Naive thymus-derived CD8-positive, alpha-beta T cell (primary cell): ENCODE measurements around the gene TYSND1. TPM values are rescaled to one million over a fixed set of nuclear protein-coding genes. Genes with fewer than 3 reads are reported as not detected.
A peak's percentile ranks its signal among the peaks of the same experiment; 100 is the strongest.
"Not testable (repeated sequence)": the region's sequence is repeated elsewhere in the genome, so short reads cannot be mapped to it uniquely, and the experiment has no call there.

Experiments
- ATAC-seq, 2 donors: fragments of 150-1000 bp; cut with Tn5 transposase in 1 of 2; sonication (Bioruptor Pico), chemical (Tn5 transposase) in 1 of 2; 1 replicate in 1 of 2; 2 replicates in 1 of 2; pipeline ENCODE4 v1.10.0; 2021; ENCODE audit warnings: mild to moderate bottlenecking in 2 of 2, moderate library complexity in 2 of 2
- POLR2A ChIA-PET: fragments of 350-600 bp; sonication (Branson Sonifier 250); formaldehyde crosslinking; loops from one replicate; lab custom pipeline; 2021; ENCODE audit warnings: antibody characterized with exemption; lab: Charles Lee
- DNase-seq, 10 donors: peaks; one replicate each; pipeline versions ENCODE4 v3.0.0 to v3.0.0-alpha.2; 2020 to 2022
- H3K27ac Mint-ChIP-seq, 10 donors: one replicate each; pipeline ENCODE4 v1.8.0; 2020 to 2022; ENCODE audit warnings: mild to moderate bottlenecking in 10 of 10, mixed read lengths in 10 of 10, moderate library complexity in 4 of 10, inconsistent platforms in 1 of 10
- H3K27me3 Mint-ChIP-seq, 5 donors: one replicate each; pipeline ENCODE4 v1.8.0; 2021 to 2022; ENCODE audit warnings: mixed read lengths in 5 of 5
- H3K36me3 Mint-ChIP-seq, 3 donors: one replicate each; pipeline ENCODE4 v1.8.0; 2020 to 2022; ENCODE audit warnings: mixed read lengths in 3 of 3, mild to moderate bottlenecking in 2 of 3, inconsistent platforms in 1 of 3
- H3K4me1 Mint-ChIP-seq, 4 donors: one replicate each; pipeline ENCODE4 v1.8.0; 2021 to 2022; ENCODE audit warnings: mixed read lengths in 4 of 4
- H3K4me3 Mint-ChIP-seq, 10 donors: one replicate each; pipeline ENCODE4 v1.8.0; 2020 to 2022; ENCODE audit warnings: mild to moderate bottlenecking in 10 of 10, mixed read lengths in 10 of 10, moderate library complexity in 6 of 10, inconsistent platforms in 1 of 10
- H3K9me3 Mint-ChIP-seq, 9 donors: one replicate each; pipeline ENCODE4 v1.8.0; 2020 to 2022; ENCODE audit warnings: mixed read lengths in 9 of 9, mild to moderate bottlenecking in 3 of 9, inconsistent platforms in 1 of 9, moderate library complexity in 1 of 9
- polyA plus RNA-seq, 3 donors: library from polyadenylated mRNA; unstranded; fragments of 300-500 nt; fragmentation: Illumina TruSeq; gene quantifications; one replicate each; pipeline ENCODE4 v1.2.3, GENCODE V29; 2021
- total RNA-seq, 8 experiments: library from RNA in 2 of 8; stranded (reverse) in 2 of 8; gene quantifications; one replicate each; pipeline ENCODE4 v1.2.3 and lab custom pipeline; 2021 to 2026

TYSND1 gene
- total and polyA plus RNA-seq, 5 experiments from 2014 or later = 23.0 to 35.3 (median 28.8) TPM

DNA sequence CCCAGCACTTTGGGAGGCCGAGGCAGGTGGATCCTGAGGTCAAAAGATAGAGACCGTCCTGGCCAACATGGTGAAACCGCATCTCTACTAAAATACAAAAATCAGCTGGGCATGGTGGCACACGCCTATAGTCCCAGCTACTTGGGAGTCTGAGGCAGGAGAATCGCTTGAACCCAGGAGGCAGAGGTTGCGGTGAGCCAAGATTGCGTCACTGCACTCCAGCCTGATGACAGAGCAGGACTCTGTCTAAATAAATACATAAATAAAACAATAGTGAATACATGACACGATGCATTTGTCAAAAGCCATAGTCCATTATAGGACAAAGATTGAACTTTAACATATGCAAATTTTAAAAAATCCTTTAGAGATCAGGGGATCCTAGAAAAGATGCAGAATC lies 32.7 kb upstream of the TYSND1 start:
- H3K27me3 Mint-ChIP-seq, H3K9me3 Mint-ChIP-seq, H3K4me3 Mint-ChIP-seq, H3K36me3 Mint-ChIP-seq, H3K27ac Mint-ChIP-seq, DNase-seq, ATAC-seq, POLR2A ChIA-PET: not testable (repeated sequence)
- H3K4me1 Mint-ChIP-seq = peaks cover 3 to 12% (median 10%) of the 10 kb centered on the region in 4 donors

DNA sequence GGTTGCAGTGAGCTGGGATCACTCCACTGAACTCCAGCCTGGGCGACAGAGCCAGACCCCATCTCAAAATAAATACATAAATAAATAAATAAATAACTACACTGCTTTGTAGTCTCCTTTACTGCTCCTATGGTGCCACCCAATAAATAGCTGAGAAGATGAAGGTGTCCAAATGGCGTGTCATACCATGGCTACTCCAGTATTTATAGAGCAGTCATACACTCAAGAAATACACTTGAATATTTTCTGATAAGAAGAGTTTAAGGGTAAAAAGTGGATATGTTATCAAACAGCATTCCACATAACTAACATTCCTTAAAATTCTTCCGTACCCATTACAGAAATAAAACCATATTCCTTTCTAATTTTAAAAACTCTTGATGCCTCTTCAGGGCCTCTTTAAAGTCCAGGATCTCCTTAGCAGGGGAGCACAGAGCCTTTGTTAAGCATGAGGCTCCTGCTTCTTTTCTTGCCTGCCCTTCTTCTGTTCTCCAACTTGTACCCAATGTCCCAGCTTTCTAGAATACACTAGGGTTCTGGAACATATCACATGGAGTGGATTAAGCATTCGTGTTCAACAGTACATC lies 31.7 kb upstream of the TYSND1 start:
- Mint-ChIP-seq H3K4me1 (peaks cover 6 to 18% (median 16%) of the 10 kb centered on the region in 4 donors), H3K4me3 (no peak overlapping the region), H3K9me3 (peaks cover 0 to 8% (median 0%) of the 10 kb centered on the region in 9 donors), H3K36me3 (no peaks in the 10 kb centered on the region), H3K27me3 (peaks cover 0 to 8% (median 2%) of the 10 kb centered on the region in 5 donors), H3K27ac (no peak overlapping the region)
- no peak for ATAC-seq
- POLR2A ChIA-PET = no interaction called here
- no peak for DNase-seq

- no peak for ATAC-seq
- no peak for DNase-seq
- H3K36me3 Mint-ChIP-seq = no peaks in the 10 kb centered on the region
- POLR2A ChIA-PET = no interaction called here
- peaks cover 6 to 23% (median 17%) of the 10 kb centered on the region in 4 donors for H3K4me1 Mint-ChIP-seq
- no peak overlapping the region for H3K27ac Mint-ChIP-seq
- H3K4me3 Mint-ChIP-seq = no peak overlapping the region
- H3K27me3 Mint-ChIP-seq = peaks cover 0 to 4% (median 2%) of the 10 kb centered on the region in 5 donors
- H3K9me3 Mint-ChIP-seq = peaks cover 0 to 8% (median 0%) of the 10 kb centered on the region in 9 donors
Observed at GRCh38 chr10:70176441-70176840, 29.9 kb upstream of the TYSND1 start.

GRCh38 chr10:70175516-70175915 lies 29.0 kb upstream of the TYSND1 start:
- POLR2A ChIA-PET = interaction anchor here (0.6 to 1.6 kb wide), 5 partner anchors 16 to 1327 kb away, joined by 3 to 12 read pairs (median 3); partner anchors contain the start of genes EIF4EBP2 and TYSND1
- Mint-ChIP-seq H3K36me3 (no peaks in the 10 kb centered on the region), H3K27me3 (peaks cover 0 to 2% (median 0%) of the 10 kb centered on the region in 5 donors), H3K4me3 (peak overlapping the region in 2 of 10 donors; percentile 6 to 21), H3K27ac (peak overlapping the region in 4 of 10 donors; percentile 18 to 89 (median 64)), H3K4me1 (peaks cover 9 to 29% (median 19%) of the 10 kb centered on the region in 4 donors), H3K9me3 (peaks cover 0 to 8% (median 0%) of the 10 kb centered on the region in 9 donors)
- DNase-seq (no peak), ATAC-seq (no peak)

- POLR2A ChIA-PET = interaction anchor here (0.8 to 1.6 kb wide), 3 partner anchors 19 to 230 kb away, joined by 3 to 12 read pairs (median 4); partner anchors contain the start of genes EIF4EBP2 and TYSND1
Observed at GRCh38 chr10:70174058-70174741, 27.7 kb upstream of the TYSND1 start.

DNA sequence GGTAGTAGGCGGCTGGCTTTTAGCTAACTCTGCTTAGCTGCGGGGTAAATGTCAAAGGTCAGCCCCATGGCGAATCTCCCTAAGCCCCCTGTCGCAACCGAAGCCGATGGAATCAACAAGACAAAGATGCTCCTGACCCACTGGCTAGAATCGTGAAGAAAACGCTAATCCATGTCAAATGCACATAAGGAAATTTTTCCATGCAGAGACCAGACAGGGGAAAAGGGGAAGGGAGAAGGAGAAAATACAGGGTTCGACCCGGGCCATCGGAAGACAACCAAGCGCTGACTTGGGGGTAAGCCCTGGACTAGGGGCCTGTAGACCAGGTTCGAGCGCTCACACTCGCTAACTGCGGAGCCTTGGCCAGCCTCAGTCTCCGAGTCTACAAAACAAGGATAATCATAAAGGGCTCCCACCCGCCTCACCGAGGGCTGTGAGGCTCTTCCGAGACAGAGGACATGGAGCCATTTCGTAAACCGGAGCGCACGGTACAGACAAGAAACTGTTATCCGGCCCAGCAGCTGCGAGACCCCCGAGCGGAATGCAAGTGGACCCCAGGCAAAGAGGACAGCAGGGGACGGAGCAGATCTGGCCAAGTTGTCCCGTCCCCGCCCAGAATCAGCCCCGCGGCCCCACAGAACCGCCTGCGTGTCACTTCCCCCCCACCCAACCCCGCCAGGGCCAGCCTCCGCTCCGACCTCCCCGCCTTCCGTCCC lies 23.3 kb upstream of the TYSND1 start:
- Mint-ChIP-seq H3K27me3 (no peaks in the 10 kb centered on the region), H3K36me3 (peaks cover 4 to 28% (median 12%) of the 10 kb centered on the region in 3 donors), H3K4me1 (peaks cover 30 to 67% (median 55%) of the 10 kb centered on the region in 4 donors), H3K9me3 (no peaks in the 10 kb centered on the region), H3K4me3 (peak overlapping the region; percentile 87 to 96 (median 92)), H3K27ac (peak overlapping the region; percentile 81 to 99 (median 96))
- DNase-seq = peak in 3 of 10 donors; percentile 9 to 19 (median 13)
- POLR2A ChIA-PET = interaction anchor here (0.6 to 6.4 kb wide), 17 partner anchors 9 to 234 kb away, joined by 3 to 157 read pairs (median 5); partner anchors contain the start of genes AIFM2, EIF4EBP2, PPA1 and TYSND1
- peak; percentile 26 to 27 for ATAC-seq

More at GRCh38 chr10:70174058-70174741, 27.7 kb upstream of the TYSND1 start:
- ATAC-seq (peak in 1 of 2 donors; percentile 28), DNase-seq (peak in 9 of 10 donors; percentile 8 to 64 (median 25))
- Mint-ChIP-seq H3K4me3 (peak overlapping the region in 9 of 10 donors; percentile 0 to 81 (median 36)), H3K9me3 (peaks cover 0 to under 1% (median 0%) of the 10 kb centered on the region in 9 donors), H3K27ac (peak overlapping the region; percentile 69 to 94 (median 88)), H3K4me1 (peaks cover 10 to 33% (median 21%) of the 10 kb centered on the region in 4 donors), H3K27me3 (peaks cover 0 to 2% (median 0%) of the 10 kb centered on the region in 5 donors), H3K36me3 (no peaks in the 10 kb centered on the region)

DNA sequence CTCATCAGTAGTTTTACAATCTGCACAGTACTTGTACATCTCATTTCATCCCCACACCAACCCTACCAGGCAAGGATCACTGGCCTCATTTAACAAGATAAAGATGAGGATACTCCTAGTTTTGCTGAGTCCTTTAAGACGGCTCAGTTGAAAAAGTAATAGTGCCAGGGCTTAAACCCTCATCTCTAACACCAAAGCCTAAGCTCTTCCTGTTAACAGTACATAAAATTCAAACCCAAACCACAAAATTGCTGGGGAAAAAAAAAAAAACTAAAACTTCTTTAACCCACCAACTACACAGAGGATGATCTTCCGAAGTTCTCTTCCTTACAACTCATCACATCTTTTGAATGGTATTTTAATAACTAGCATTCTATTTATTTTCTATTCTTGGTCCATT lies 22.5 kb upstream of the TYSND1 start:
- no peaks in the 10 kb centered on the region for H3K9me3 Mint-ChIP-seq
- H3K27me3 Mint-ChIP-seq = no peaks in the 10 kb centered on the region
- peak; percentile 29 to 38 for ATAC-seq
- H3K27ac Mint-ChIP-seq = peak overlapping the region; percentile 81 to 99 (median 96)
- peaks cover 26 to 66% (median 52%) of the 10 kb centered on the region in 4 donors for H3K4me1 Mint-ChIP-seq
- H3K4me3 Mint-ChIP-seq = peak overlapping the region; percentile 87 to 96 (median 92)
- POLR2A ChIA-PET = interaction anchor here (0.6 to 6.4 kb wide), 7 partner anchors 19 to 434 kb away, joined by 3 to 157 read pairs (median 5); partner anchors contain the start of genes PPA1, PRF1 and TYSND1
- H3K36me3 Mint-ChIP-seq = peaks cover 4 to 33% (median 12%) of the 10 kb centered on the region in 3 donors
- DNase-seq = peak in 4 of 10 donors; percentile 11 to 77 (median 56)

- ATAC-seq = no peak
- Mint-ChIP-seq H3K9me3 (no peaks in the 10 kb centered on the region), H3K4me1 (peaks cover 33 to 76% (median 64%) of the 10 kb centered on the region in 4 donors), H3K36me3 (peaks cover 4 to 44% (median 12%) of the 10 kb centered on the region in 3 donors), H3K27ac (peak overlapping the region in 5 of 10 donors; percentile 52 to 81 (median 68)), H3K4me3 (peak overlapping the region in 9 of 10 donors; percentile 40 to 96 (median 70)), H3K27me3 (no peaks in the 10 kb centered on the region)
- no peak for DNase-seq
- POLR2A ChIA-PET = interaction anchor here (0.7 to 6.4 kb wide), 3 partner anchors 21 to 65 kb away, joined by 3 to 157 read pairs (median 25); partner anchors contain the start of genes PPA1 and TYSND1
Observed at GRCh38 chr10:70167246-70167645, 20.7 kb upstream of the TYSND1 start.

GRCh38 chr10:70166394-70166793 lies 19.9 kb upstream of the TYSND1 start:
- Mint-ChIP-seq H3K4me1 (peaks cover 37 to 82% (median 73%) of the 10 kb centered on the region in 4 donors), H3K36me3 (peaks cover 4 to 52% (median 15%) of the 10 kb centered on the region in 3 donors), H3K27me3 (no peaks in the 10 kb centered on the region), H3K4me3 (peak overlapping the region in 7 of 10 donors; percentile 2 to 52 (median 33)), H3K27ac (peak overlapping the region in 5 of 10 donors; percentile 26 to 81 (median 60)), H3K9me3 (no peaks in the 10 kb centered on the region)
- no peak for DNase-seq
- POLR2A ChIA-PET = interaction anchor here (5.5 to 6.4 kb wide), 2 partner anchors 20 to 66 kb away, joined by 25 to 157 read pairs; partner anchors contain the start of genes PPA1 and TYSND1
- no peak for ATAC-seq

- H3K9me3 Mint-ChIP-seq = no peaks in the 10 kb centered on the region
- DNase-seq = peak in 1 of 10 donors; percentile 9
- no peaks in the 10 kb centered on the region for H3K27me3 Mint-ChIP-seq
- peak in 1 of 2 donors; percentile 29 for ATAC-seq
- peak overlapping the region in 9 of 10 donors; percentile 31 to 83 (median 73) for H3K4me3 Mint-ChIP-seq
- peaks cover 34 to 87% (median 81%) of the 10 kb centered on the region in 4 donors for H3K4me1 Mint-ChIP-seq
- H3K36me3 Mint-ChIP-seq = peaks cover 4 to 70% (median 21%) of the 10 kb centered on the region in 3 donors
- POLR2A ChIA-PET = no interaction called here
- peak overlapping the region in 4 of 10 donors; percentile 43 to 67 (median 63) for H3K27ac Mint-ChIP-seq
Observed at GRCh38 chr10:70164163-70164562, 17.7 kb upstream of the TYSND1 start.

DNA sequence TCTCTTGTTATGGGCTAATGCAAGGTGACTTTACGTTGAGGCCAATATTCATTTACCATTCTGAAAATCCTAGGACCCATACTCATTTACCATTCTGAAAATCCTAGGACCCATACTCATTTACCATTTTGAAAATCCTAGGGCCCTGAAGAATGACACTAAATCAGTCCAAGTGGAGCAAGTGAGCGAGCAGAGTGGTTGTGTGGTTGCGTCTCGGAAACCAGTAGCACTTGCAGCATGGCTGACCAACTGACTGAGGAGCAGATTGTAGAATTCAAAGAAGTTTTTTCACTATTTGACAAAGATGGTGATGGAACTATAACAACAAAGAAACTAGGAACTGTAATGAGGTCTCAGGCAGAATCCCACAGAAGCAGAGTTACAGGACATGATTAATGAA lies 16.9 kb upstream of the TYSND1 start:
- Mint-ChIP-seq H3K36me3 (peaks cover 4 to 72% (median 21%) of the 10 kb centered on the region in 3 donors), H3K27ac (peak overlapping the region in 7 of 10 donors; percentile 41 to 81 (median 65)), H3K4me1 (peaks cover 29 to 80% (median 74%) of the 10 kb centered on the region in 4 donors), H3K27me3 (no peaks in the 10 kb centered on the region), H3K4me3 (peak overlapping the region; percentile 31 to 83 (median 70)), H3K9me3 (no peaks in the 10 kb centered on the region)
- ATAC-seq (no peak), DNase-seq (no peak)
- POLR2A ChIA-PET = interaction anchor here (0.6 kb wide), 1 partner anchor 36 kb away, joined by 3 read pairs; no protein-coding TSS in a partner anchor
